Stimulated activated naive CD8-positive, alpha-beta T cell treated with anti-CD3 and anti-CD28 coated beads, Interleukin-15, Interleukin-2, amounts not matched to agents 100 U/mL and 50 U/mL, for 24 hours (primary cell): ENCODE results near the gene S1PR2.
"Not testable (repeated sequence)": the region's sequence is repeated elsewhere in the genome, so short reads cannot be mapped to it uniquely, and the experiment has no call there.

Experiments used
- ATAC-seq: fragments of 150-1000 bp; cut with Tn5 transposase; one replicate; pipeline ENCODE4 v1.10.0; 2021
- DNase-seq: peaks from one replicate; pipeline ENCODE4 v3.0.0; 2021

S1PR2 gene

DNA sequence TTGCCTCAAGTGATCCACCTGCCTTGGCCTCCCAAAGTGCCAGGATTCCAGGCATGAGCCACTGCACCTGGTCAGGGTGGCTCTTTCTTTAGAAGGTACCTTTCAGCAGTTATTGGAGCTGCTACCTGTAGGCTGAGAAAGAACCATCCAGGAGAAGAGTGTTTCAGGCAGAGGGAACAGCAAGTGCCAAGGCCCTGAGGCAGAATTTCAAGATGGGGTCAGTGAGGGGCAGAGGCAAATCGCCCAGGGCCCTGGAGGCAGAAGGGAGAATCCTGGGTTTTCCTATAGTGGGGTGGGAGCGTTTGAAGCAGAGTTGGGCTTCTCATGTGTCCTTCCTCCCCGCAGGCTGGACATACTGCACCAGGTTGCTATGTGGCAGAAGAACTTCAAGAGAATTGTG lies 23.1 kb upstream of the S1PR2 start:
- DNase-seq = no peak
- ATAC-seq = no peak

DNA sequence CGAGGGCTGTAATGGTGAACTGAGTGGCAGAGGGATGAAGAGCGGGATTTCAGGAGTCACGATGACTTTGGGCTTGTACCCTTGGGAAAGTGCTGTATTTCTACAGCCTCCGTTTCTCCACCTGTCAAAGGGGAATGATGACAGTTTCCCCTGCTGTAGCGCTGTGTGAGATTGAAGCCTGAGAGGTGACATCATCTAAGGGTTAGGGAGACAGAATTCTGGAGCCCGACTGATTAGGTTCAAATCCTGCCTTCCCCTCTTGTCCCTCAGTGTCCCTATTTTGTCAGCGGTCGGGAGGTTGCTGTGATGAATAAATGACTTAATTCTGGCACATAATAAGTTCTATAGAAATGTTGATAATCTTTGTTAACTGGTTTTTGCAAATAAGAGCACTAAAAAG lies 21.6 kb upstream of the S1PR2 start:
- DNase-seq (no peak), ATAC-seq (no peak)

DNA sequence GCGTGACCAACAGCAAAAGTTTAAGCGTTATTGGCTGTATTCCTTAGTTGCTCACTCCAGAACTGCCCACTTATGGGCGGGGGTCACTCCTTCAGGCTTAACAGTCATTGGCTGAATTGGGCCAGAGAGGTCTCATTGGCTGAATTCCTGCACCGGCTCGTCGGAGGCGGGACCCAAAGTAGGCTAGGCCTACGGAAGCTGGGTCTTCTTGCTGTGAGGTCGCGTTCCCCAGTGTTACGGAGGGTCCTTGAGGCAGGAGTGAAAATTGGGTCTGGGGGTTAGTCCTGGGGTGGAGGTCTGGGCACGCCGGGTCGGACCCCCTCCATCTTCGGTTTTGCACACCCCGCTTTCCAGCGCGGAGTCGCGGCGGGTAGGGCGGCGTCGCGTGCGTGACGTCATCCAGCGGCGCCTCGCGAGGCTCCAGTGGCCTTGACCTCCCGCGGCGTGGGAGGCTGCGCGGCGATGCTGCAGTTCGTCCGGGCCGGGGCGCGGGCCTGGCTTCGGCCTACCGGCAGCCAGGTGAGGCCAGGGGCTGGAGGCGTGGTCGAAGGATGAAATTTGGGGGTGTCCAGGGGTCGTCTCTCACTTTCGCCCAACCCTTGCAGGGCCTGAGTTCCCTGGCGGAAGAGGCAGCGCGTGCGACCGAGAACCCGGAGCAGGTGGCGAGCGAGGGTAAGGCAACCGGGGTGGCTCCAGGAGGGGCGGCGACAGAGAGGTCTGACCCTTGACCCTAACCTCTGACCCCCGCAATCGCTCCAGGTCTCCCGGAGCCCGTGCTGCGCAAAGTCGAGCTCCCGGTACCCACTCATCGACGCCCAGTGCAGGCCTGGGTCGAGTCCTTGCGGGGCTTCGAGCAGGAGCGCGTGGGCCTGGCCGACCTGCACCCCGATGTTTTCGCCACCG lies 20.9 kb upstream of the S1PR2 start, which contains the start of gene MRPL4:
Gene MRPL4 (plus strand): TSS at position 423 of the 903 bp plus-strand sequence. CDS start 40 bp downstream, at position 463.
- ATAC-seq (peak; percentile 96), DNase-seq (peak; percentile 93)

DNA sequence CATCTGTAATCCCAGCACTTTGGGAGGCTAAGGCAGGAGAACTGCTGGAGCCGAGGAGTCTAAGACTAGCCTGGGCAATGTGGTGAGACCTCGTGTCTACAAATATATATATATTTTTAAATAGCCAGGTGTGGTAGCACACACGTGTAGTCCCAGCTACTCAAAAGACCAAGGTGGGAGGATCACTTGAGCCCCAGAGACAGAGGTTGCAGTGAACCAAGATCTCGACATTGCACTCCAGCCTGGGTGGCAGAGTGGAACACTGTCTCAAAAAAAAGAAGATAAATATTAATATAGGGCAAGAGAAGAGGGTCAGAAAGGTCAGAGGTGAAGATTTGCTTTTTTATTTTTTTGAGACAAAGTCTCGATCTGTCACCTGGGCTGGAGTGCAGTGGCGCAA lies 15.4 kb upstream of the S1PR2 start:
- DNase-seq (no peak), ATAC-seq (no peak)

- DNase-seq = no peak
- no peak for ATAC-seq
These were observed 14.2 kb upstream of the S1PR2 start for GRCh38 chr19:10245189-10245939.

DNA sequence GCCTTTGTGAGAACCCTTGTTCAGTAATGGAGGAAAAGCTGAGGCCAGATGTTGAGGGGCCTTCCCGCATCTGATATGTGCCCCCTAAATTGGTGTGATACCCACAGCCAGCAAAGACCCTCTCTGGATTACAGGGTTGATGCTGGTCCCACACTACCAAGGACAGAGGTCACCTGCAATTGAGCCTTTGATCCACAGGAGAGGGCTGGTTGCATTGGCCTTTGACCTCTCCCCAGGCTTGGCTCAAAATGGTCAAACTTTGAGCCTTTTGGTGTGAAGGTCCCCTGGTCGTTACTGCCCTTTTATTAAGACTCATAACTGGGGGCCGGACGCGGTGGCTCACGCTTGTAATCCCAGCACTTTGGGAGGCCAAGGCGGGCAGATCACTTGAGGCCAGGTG lies 12.5 kb upstream of the S1PR2 start:
- DNase-seq = no peak

GRCh38 chr19:10241826-10242449 lies 10.8 kb upstream of the S1PR2 start:
- DNase-seq, ATAC-seq: not testable (repeated sequence)

More for the DNA sequence above, 12.5 kb upstream of the S1PR2 start:
- ATAC-seq = no peak

DNA sequence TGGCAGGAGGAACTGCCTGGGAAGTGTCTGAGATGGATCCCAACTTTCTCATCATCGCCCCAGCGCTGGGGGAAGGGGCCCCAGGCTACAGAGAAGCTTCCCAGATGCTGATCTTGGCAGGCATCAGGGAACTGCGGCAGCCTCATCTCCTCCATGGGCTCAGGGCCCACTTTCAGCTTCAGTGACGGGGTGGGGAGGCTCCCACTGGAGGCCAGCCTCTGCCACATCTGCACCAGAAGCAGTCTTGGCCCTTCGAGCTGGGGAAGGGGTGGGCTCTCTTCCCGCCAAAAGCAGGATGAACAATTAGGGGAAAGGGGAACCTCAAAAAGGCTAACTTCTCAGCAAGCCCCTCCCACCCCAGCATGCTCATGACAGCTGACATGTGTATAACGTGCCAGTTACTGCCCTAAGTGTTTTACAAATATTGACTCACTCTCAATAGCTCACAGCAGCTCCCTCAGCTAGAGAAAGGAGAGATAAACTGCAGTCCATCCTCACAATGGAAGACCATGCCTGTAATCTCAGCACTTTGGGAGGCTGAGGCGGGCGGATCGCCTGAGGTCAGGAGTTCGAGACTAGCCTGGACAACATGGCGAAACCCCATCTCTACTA lies 7.1 kb upstream of the S1PR2 start:
- DNase-seq = no peak

GRCh38 chr19:10237702-10238101 lies 6.6 kb upstream of the S1PR2 start:
- no peak for ATAC-seq
- DNase-seq = no peak

More for the DNA sequence above, 7.1 kb upstream of the S1PR2 start:
- no peak for ATAC-seq

DNA sequence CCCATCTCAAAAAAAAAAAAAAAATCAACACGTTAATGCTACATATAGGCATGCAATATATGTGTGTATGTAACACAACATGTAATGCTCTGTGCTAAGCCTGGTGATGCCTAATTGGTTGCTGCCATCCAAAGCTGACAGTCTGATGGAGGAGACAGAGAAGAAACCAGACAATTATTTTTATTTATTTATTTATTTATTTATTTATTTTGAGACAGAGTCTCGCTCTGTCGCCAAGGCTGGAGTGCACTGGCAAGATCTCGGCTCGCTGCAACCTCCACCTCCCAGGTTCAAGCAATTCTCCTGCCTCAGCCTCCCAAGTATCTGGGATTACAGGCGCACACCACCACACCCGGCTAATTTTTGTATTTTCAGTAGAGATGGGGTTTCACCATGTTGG lies 4.3 kb upstream of the S1PR2 start:
- DNase-seq, ATAC-seq: not testable (repeated sequence)

DNA sequence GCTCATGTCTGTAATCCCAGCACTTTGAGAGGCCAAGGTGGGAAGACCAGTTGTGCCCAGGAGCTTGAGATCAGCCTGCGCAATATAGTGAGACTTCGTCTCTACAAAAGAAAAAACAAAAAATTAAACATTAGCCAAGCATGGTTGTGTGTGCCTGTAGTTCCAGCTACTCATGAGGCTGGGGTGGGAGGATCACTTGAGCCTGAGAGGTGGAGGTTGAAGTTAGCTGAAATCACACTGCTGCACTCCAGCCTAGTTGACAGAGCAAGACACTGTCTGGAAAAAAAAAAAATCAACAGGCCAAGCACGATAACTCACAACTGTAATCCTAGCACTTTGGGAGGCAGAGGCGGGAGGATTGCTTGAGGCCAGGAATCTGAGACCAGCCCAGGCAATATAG lies 3.9 kb upstream of the S1PR2 start:
- no peak for DNase-seq
- no peak for ATAC-seq

DNA sequence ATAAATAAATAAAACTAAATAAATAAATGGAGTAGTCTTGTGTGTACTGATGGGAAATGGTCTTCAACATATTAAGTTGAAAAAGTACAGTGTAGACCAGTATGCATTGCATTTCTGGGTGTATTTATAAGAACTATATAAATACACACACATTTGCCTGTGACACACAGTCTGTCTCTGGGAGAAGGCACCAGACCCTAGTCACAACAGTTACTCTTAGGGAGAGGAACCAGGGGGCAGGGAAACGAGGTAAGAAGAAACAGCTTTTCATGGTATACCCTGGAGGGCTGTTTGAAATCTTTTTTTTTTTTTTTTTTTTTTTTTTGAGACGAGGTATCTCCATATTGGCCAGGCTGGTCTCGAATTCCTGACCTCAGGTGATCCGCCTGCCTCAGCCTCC lies 2.8 kb upstream of the S1PR2 start:
- ATAC-seq = no peak
- no peak for DNase-seq

DNA sequence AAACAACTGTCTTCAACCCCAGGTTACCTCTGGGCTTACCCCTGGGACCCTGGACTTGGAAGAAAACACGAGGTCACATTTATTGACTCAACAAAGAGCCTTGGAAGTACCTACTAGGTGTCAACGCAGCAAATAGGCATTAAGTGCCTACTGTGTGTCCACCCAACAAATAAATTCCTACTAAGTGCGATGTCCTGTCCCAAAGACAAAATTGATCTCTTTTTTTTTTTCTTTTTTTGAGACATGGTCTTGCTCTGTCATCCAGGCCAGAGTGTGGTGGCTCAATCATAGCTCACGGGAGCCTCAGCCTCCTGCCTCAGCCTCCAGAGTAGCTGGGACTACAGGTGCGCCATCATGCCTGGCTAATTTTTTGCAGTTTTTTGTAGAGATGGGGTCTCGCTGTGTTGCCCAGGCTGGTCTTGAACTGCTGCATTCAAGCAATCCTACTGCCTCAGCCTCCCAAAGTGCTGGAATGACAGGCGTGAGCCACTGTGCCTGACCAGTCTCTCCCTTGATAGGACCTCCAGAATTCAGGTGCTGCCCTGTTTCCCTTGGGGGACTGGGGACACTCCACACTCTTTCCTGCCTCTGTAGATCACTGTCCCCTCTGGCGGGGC lies 589 bp upstream of the S1PR2 start:
- ATAC-seq = no peak
- DNase-seq = no peak

- ATAC-seq = peak; percentile 37
- DNase-seq = peak; percentile 62
These were observed 814 bp downstream of the S1PR2 start for GRCh38 chr19:10230173-10230860.

DNA sequence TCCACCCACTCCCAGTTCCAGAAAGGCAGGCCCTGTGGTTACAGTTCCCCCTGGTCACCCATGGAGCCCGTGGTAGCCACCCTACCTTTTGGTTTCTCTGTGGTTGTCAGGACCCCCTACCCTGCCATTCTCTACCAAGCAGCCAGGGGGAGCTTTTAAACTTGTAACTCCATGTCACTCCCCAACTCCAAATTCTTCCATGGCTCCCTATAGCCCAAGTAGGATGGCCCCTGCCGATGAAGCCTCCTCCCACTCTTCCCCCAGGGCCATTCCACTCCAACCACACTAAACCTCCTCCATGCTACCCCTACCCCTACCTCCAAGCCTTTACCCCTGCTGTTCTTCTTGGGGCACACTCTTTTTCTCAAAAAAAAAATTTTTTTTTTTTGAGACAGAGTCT lies 2.2 kb downstream of the S1PR2 start:
- no peak for ATAC-seq
- DNase-seq = peak; percentile 41

- ATAC-seq (no peak), DNase-seq (no peak)
These were observed 2.7 kb downstream of the S1PR2 start for GRCh38 chr19:10228393-10228792.

DNA sequence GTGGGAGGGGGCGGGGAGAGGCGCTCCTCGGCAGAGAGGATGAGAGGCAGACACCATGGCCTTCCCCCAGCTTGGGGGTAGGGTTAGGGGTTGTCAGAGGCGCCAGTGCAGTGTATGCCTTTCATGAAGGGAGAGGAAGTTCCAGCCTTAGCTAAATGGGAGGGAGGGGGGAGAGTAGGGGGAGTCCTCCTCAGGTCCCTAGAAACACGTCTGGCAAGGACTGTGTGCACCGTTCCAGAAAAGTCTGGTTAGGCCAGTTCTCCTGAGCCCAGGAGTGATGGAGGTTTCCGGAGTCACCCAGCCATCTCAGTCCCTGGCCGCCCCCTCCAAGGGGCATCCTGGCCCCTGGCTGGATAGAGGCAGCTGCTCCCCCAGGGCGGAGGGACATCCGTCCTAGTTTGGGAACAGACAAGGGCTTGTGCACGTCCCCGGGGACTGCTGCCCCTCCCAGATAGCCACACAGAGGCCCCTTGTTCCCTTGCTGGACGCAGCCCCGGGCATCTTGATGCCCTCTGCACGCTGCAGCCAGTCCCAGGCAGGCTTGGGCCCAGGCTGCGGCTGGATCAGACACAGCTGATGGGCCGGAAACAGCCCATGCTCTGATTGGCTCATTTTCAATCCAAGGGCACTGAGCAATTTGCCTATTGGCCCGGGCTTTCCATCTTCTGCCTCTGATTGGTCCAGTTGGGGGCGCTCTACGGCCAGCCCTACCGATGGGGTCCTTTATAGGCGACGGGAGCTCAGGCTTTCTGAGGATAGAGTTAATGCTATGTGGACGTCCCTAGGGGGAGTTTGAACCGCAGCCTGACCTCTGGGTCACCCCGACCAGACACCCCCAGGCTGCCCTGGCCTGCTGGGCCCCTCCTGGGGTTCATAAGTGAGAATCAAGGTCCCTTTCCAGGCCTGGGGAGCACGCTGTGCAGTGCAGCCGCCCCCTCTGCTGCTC lies 3.8 kb downstream of the S1PR2 start:
- ATAC-seq = no peak
- DNase-seq = no peak

DNA sequence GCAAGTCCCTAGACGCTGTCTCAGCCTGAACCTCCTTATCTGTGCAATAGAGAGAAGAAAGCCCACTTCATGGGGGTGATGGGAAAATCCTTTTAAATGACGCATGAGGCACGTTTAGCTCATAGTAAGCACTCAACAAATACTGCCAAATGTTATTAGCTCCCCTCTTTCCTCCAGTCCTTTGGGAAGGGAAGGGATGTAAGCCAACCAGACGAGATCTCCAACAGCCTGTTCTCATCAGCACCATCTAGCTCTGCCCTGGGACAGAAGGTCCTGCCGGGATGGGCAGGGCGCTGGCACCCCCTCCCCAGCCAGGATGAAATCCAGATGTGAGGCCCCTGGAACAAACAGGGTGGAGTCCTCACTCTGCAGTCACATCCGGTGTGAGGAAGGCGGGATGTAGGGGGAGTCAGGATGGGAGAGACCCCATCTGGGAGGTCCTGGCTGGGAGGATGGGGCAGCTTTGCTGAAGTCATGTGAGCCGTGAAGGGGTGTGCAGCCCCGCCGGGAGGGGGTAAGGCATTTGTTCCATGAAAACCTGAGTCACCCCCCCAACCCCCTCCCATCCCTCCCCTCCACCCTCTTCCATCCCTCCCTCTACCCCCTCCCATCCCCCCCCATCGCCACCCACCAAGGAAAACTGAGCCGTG lies 4.6 kb downstream of the S1PR2 start:
- no peak for DNase-seq
- no peak for ATAC-seq

DNA sequence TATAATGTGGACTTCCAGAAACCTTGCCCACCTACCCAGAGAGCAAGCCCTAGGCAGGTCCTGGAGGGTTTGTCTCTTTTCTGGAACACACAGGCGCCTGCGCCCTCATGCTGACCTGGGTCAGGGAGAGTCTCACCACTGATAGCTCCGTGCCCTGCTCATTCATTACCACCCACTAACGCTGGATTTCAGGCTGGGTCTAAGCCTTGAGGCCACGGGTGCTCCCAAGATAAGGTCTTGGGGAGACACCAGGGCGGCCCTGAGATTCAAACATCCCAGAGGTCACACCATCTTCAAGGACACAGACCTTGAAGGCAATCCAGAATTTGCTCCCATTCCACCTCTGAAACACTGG lies 5.1 kb downstream of the S1PR2 start:
- ATAC-seq (no peak), DNase-seq (no peak)

DNA sequence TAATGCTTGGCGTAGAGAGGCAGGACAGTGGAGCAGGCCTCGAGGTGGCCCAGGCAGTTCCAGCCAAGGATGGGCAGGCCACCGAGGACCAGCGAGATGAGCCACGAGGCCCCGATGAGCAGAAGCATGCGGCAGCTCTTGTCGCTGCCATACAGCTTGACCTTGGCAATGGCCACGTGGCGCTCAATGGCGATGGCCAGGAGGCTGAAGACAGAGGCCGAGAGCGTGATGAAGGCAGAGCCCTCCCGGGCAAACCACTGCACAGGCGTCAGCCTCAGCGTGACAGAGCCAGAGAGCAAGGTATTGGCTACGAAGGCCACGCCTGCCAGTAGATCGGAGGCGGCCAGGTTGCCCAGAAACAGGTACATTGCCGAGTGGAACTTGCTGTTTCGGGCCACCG lies 6.8 kb downstream of the S1PR2 start:
- DNase-seq = no peak
- ATAC-seq = no peak
